K562 (cell line): Measurements from ENCODE around the gene LPIN3. TPM values are rescaled to one million over a fixed set of nuclear protein-coding genes. Genes with fewer than 3 reads are reported as not detected.

ENCODE experiments used
- C11orf30 ChIP-seq: fragments of 450-650 bp; IDR thresholded peaks from 2 replicates; pipeline ENCODE4 v1.6.1; 2016; ENCODE audit warnings: low read depth, mild to moderate bottlenecking
- CREB3 ChIP-seq: fragments of 450-650 bp; conservative IDR thresholded peaks from 2 replicates; pipeline ENCODE4 v1.6.1; 2016; ENCODE audit warnings: missing genetic modification characterization, low read depth, mild to moderate bottlenecking, missing compliant biosample characterization, moderate library complexity
- MGA ChIP-seq: fragments of 450-650 bp; IDR thresholded peaks from 2 replicates; pipeline ENCODE4 v1.6.1; 2016; ENCODE audit warnings: mild to moderate bottlenecking, moderate library complexity
- polyA plus RNA-seq, 8 experiments: library from polyadenylated mRNA; depleted of rRNA in 4 of 8; stranded (reverse) in 5 of 8; unstranded in 3 of 8; fragments of >200 nt; fragmentation: Nextera tagmentation in 2 of 8; fragmentation: Illumina TruSeq in 1 of 8; extraction: Ambion mirVana in 2 of 8; extraction: Trizol in 1 of 8; gene quantifications; 2 replicates each; pipeline versions ENCODE4 v1.2.1 to v1.2.3, GENCODE V29; 2011 to 2014; ENCODE audit warnings: inconsistent platforms in 1 of 8, missing spikeins in 1 of 8
- total RNA-seq, 7 experiments: library from RNA; depleted of rRNA in 6 of 7; stranded (reverse); fragments of >200 nt in 6 of 7; fragmentation: Illumina TruSeq in 2 of 7; extraction: Trizol in 2 of 7; gene quantifications; 2 replicates each; pipeline versions ENCODE4 v1.2.1 to v1.2.3, GENCODE V29; 2011 to 2021; ENCODE audit warnings: low replicate concordance in 1 of 7

LPIN3 gene
- total and polyA plus RNA-seq, 9 of the 15 experiments (the other 6 are each of a cell fraction or from before 2014, with no cell fraction given) = 2.2 to 10.4 (median 5.9) TPM

GRCh38 chr20:41329435-41330342 is 10.9 kb upstream of the LPIN3 start (continued):
- TF ChIP-seq CREB3 (tag) (peak; percentile 68; the same call in 1 of the 2 replicates), MGA (peak; percentile 78), C11orf30 (0 out of 2 replicates have a peak, but pooled peaks have one; percentile 11)
